ENCODE data around the gene SOCS2. TPM values are rescaled to one million over a fixed set of nuclear protein-coding genes. Genes with fewer than 3 reads are reported as not detected.
"Not testable (repeated sequence)": the region's sequence is repeated elsewhere in the genome, so short reads cannot be mapped to it uniquely, and the experiment has no call there.

The SOCS2 gene
- polyA plus RNA-seq, 1 donor (not counting 4 experiments of a cell fraction or from before 2014, with no cell fraction given): 15.0 TPM

DNA sequence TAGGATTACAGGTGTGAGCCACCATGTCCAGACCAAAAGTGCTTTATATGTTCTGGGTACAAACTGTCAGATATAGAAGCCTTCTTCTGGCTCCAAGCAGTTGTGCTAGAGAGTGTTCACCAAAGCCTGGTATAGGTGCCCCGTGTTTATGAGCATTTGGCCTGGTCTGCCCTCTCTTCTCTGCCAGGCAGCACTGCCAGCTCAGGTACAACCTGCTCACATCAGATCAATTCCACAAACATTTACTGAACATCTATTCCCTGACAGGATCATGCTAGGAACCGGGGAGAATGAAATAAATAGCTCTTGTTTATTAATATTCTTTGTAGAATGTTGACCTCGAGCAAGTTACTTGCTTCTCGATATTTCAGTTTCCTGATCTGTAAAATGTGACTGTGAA, 20.0 kb upstream of the SOCS2 start:
- Histone ChIP-seq H3K27me3 (ENCODE audit: control insufficient read depth, extremely low read depth, insufficient read depth, low read length) (no peaks in the 10 kb centered on the region), H2AFZ (ENCODE audit: control insufficient read depth, low read length) (no peak overlapping the region), H3K27ac (ENCODE audit: control insufficient read depth, insufficient read depth, low read length) (no peak overlapping the region), H3K4me3 (ENCODE audit: control insufficient read depth in 2 of 3, extremely low read depth in 1 of 3, insufficient read depth in 2 of 3, low read depth in 1 of 3, low read length in 3 of 3) (no peak overlapping the region), H3K4me1 (ENCODE audit: control insufficient read depth, extremely low read depth, insufficient read depth, low read length) (no peaks in the 10 kb centered on the region), H3K79me2 (ENCODE audit: control insufficient read depth, insufficient read depth, low read length) (no peaks in the 10 kb centered on the region), H3K9me1 (ENCODE audit: control insufficient read depth, extremely low read depth, insufficient read depth, low read length) (no peaks in the 10 kb centered on the region), H3K36me3 (ENCODE audit: control insufficient read depth in 2 of 2, extremely low read depth in 1 of 2, insufficient read depth in 2 of 2, low read length in 2 of 2) (no peaks in the 10 kb centered on the region), H3K9me3 (ENCODE audit: control insufficient read depth, low read depth, low read length) (no peaks in the 10 kb centered on the region), H3K9ac (ENCODE audit: control insufficient read depth, extremely low read depth, insufficient read depth, low read length) (no peak overlapping the region), H3K4me2 (ENCODE audit: control insufficient read depth, extremely low read depth, insufficient read depth, low read depth, low read length) (no peak overlapping the region), H4K20me1 (ENCODE audit: control insufficient read depth, extremely low read depth, insufficient read depth, low read length) (no peaks in the 10 kb centered on the region)
- FAIRE-seq (no peak), DNase-seq (ENCODE audit: low read depth, low spot score) (no peak)
- TF ChIP-seq EZH2 (IDR thresholded peaks at IDR 0.05; ENCODE audit: low read length): no peak
- TF ChIP-seq, protein P1, sequence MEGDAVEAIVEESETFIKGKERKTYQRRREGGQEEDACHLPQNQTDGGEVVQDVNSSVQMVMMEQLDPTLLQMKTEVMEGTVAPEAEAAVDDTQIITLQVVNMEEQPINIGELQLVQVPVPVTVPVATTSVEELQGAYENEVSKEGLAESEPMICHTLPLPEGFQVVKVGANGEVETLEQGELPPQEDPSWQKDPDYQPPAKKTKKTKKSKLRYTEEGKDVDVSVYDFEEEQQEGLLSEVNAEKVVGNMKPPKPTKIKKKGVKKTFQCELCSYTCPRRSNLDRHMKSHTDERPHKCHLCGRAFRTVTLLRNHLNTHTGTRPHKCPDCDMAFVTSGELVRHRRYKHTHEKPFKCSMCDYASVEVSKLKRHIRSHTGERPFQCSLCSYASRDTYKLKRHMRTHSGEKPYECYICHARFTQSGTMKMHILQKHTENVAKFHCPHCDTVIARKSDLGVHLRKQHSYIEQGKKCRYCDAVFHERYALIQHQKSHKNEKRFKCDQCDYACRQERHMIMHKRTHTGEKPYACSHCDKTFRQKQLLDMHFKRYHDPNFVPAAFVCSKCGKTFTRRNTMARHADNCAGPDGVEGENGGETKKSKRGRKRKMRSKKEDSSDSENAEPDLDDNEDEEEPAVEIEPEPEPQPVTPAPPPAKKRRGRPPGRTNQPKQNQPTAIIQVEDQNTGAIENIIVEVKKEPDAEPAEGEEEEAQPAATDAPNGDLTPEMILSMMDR (optimal IDR thresholded peaks at IDR 0.05 in 1 of 3, IDR thresholded peaks at IDR 0.05 in 1 of 3, conservative IDR thresholded peaks at IDR 0.05 in 1 of 3; ENCODE audit: extremely low read depth in 1 of 3, insufficient read depth in 2 of 3, low read length in 3 of 3): no peak
- dilution Hi-C loops (cut with MboI; ENCODE audit: extremely low pct_ligation_motif_present, low sequenced_read_pairs): no loop called here

DNA sequence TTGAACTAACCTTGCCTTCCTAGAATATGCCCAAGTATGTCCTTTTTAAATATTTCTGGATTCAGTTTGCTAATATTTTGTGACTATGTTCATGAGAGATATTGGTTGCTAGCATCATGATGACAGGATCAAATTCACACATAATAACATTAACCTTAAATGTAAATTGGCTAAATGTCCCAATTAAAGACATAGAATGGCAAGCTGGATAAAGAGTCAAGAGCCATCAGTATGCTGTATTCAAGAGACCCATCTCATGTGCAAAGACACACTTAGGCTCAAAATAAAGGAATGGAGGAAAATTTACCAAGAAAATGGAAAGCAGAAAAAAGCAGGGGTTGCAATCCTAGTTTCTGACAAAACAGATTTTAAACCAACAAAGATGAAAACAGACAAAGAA, 14.6 kb upstream of the SOCS2 start:
- H3K27me3 ChIP-seq (ENCODE audit: control insufficient read depth, extremely low read depth, insufficient read depth, low read length); H3K36me3 ChIP-seq (ENCODE audit: control insufficient read depth in 2 of 2, extremely low read depth in 1 of 2, insufficient read depth in 2 of 2, low read length in 2 of 2); DNase-seq (ENCODE audit: low read depth, low spot score); H3K9me1 ChIP-seq (ENCODE audit: control insufficient read depth, extremely low read depth, insufficient read depth, low read length); FAIRE-seq; H3K9me3 ChIP-seq (ENCODE audit: control insufficient read depth, low read depth, low read length); H4K20me1 ChIP-seq (ENCODE audit: control insufficient read depth, extremely low read depth, insufficient read depth, low read length); H3K79me2 ChIP-seq (ENCODE audit: control insufficient read depth, insufficient read depth, low read length); H3K4me1 ChIP-seq (ENCODE audit: control insufficient read depth, extremely low read depth, insufficient read depth, low read length); H2AFZ ChIP-seq (ENCODE audit: control insufficient read depth, low read length); H3K4me2 ChIP-seq (ENCODE audit: control insufficient read depth, extremely low read depth, insufficient read depth, low read depth, low read length); H3K4me3 ChIP-seq (ENCODE audit: control insufficient read depth in 2 of 3, extremely low read depth in 1 of 3, insufficient read depth in 2 of 3, low read depth in 1 of 3, low read length in 3 of 3); H3K27ac ChIP-seq (ENCODE audit: control insufficient read depth, insufficient read depth, low read length); dilution Hi-C loops (cut with MboI; ENCODE audit: extremely low pct_ligation_motif_present, low sequenced_read_pairs); H3K9ac ChIP-seq (ENCODE audit: control insufficient read depth, extremely low read depth, insufficient read depth, low read length): not testable (repeated sequence)

DNA sequence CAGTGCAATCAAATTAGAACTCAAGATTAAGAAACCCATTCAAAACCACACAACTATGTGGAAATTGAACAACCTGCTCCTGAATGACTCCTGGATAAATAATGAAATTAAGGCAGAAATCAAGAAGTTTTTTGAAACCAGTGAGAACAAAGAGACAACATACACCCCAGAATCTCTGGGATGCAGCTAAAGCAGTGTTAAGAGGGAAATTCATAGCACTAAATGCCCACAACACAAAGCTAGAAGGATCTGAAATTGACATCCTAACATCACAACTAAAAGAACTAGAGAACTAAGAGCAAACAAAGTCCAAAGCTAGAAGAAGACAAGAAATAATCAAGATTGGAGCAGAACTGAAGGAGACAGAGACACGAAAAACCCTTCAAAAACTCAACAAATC, 13.8 kb upstream of the SOCS2 start:
- H3K4me3 ChIP-seq (ENCODE audit: control insufficient read depth in 2 of 3, extremely low read depth in 1 of 3, insufficient read depth in 2 of 3, low read depth in 1 of 3, low read length in 3 of 3); DNase-seq (ENCODE audit: low read depth, low spot score); H2AFZ ChIP-seq (ENCODE audit: control insufficient read depth, low read length); H3K4me2 ChIP-seq (ENCODE audit: control insufficient read depth, extremely low read depth, insufficient read depth, low read depth, low read length); H3K9me3 ChIP-seq (ENCODE audit: control insufficient read depth, low read depth, low read length); dilution Hi-C loops (cut with MboI; ENCODE audit: extremely low pct_ligation_motif_present, low sequenced_read_pairs); H3K36me3 ChIP-seq (ENCODE audit: control insufficient read depth in 2 of 2, extremely low read depth in 1 of 2, insufficient read depth in 2 of 2, low read length in 2 of 2); H3K4me1 ChIP-seq (ENCODE audit: control insufficient read depth, extremely low read depth, insufficient read depth, low read length); FAIRE-seq; H3K9ac ChIP-seq (ENCODE audit: control insufficient read depth, extremely low read depth, insufficient read depth, low read length); H3K9me1 ChIP-seq (ENCODE audit: control insufficient read depth, extremely low read depth, insufficient read depth, low read length); H3K27ac ChIP-seq (ENCODE audit: control insufficient read depth, insufficient read depth, low read length); H3K79me2 ChIP-seq (ENCODE audit: control insufficient read depth, insufficient read depth, low read length); H3K27me3 ChIP-seq (ENCODE audit: control insufficient read depth, extremely low read depth, insufficient read depth, low read length); H4K20me1 ChIP-seq (ENCODE audit: control insufficient read depth, extremely low read depth, insufficient read depth, low read length): not testable (repeated sequence)

Measured in keratinocyte (primary cell).